GM19452 (cell line): ENCODE measurements around the gene NUDT6.
"Not testable (repeated sequence)": the region's sequence is repeated elsewhere in the genome, so short reads cannot be mapped to it uniquely, and the experiment has no call there.

Experiments used
- ATAC-seq: cut with Tn5 transposase; IDR thresholded peaks from one replicate; pipeline ENCODE4 v1.9.1; 2021; ENCODE audit not compliant: unreplicated experiment

NUDT6 gene

DNA sequence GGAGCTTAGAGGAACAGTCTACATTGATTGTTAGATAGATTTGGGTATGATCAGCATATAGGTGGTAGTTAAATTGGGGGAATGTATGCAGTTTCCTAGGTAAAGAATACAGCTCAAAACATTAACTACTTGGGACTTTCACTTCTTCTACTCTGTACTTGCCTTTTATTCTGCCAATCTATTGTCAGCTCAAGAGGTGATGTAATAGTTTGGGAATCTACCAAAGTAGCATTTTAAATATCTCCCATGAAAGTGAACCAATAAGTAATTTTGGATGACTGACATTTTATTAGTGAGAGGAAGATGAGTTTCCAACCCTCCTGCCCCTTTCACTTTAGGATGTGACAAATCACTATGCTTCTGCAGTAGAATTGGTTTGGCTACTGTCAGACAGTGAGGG is 43.4 kb downstream of the NUDT6 start:
- ATAC-seq, result no peak

DNA sequence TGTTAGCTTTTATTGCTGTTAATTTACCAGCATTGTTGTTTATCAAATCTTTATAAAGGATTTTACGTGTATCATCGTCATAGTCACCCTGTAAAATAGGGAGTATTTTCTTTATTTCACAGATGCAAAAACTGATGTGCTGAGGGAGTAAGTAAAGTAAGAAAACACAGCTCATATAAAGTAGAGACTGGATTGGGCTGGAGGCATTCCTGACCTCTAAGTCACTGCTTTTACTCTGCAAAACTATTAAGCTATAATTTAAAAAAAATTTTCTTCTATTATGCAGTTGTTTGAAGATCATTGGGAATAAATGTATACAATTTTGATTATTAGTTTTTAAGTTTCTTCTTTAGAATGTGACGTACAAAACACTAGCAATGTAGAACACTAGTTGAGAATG is 45.9 kb downstream of the NUDT6 start:
- no peak for ATAC-seq

DNA sequence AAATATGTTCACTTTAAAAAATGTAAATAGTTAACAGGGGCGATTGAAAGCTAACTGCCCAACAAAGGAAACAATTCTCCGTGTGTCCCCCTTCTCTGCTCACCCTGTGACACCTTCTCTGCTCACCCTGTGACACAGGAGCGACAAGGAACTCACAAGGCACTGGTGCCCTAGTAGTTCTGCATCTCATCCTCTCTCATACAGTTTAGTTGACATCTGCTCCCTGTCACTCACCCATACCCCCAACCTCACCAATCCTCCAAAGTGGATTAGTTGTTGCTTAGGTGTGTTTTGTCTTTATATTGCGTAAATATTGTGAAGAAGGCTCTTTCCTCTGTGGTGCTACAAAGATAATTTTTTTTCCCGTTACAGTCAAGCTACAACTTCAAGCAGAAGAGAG is 46.4 kb downstream of the NUDT6 start:
- no peak for ATAC-seq

DNA sequence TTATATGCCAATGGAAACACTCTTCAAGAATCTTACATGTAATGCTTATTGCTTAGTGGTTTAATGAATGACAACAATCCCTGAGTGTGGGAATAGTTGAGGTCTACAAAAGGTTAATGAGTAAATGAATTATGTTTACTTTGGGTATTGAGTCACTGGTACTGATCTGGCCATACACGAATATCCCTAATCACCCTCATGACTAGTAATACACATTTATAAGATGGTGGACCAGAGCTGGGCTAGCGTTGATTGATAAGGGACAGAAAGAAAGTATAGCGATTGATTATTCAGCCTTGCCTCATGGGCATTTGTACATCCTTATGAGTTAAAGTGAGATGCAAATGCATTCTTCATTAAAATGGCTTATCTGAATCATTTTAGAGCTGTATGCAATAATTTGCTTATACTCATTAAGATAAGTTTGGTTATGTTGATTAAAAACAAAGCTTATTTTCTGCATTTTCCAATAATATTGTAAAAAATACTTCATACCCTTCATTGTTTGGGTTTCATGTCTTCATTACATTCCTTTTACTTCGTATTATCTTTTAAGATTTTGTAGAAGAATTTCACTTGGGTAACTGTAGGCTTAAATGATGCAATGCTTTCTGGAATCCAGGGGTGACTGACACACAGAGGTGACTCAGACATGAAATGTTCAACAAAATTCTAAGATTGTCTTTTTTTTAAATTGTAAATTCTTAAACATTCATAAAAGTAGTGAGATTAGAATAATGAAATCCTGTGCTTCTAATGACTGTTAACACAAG is 48.4 kb downstream of the NUDT6 start:
- no peak for ATAC-seq

DNA sequence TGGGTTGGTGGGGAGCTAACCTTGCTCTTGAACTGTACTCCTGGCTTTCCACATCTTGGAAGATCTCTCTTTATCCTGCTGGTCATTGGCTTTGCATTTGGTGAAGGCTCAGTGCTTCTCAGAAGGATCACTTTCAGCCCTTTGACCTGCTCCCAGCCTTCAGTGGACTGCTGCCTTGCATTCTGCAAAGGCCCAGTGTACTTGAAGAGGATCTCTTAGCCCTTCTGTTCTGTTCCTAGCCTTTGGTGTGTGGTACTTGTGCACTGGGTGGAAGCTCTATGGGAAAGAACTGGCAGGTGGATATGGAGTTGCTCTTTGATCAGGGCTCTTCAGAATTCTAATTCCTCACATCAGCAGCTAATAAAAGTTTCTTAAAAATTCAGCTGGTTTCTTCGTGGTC is 49.3 kb downstream of the NUDT6 start:
- ATAC-seq, result no peak

DNA sequence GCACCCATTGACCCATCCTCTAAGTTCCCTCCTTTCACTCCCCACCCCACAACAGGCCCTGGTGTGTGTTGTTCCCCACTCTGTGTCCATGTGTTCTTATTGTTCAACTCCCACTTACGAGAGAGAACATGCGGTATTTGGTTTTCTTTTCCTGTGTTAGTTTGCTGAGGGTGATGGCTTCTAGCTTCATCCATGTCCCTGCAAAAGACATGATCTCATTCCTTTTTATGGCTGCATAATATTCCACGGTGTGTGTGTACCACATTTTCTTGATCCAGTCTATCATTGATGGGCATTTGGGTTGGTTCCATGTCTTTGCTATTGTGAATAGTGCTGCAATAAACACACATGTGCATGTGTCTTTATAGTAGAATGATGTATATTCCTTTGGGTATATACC is 54.2 kb downstream of the NUDT6 start:
- ATAC-seq, result not testable (repeated sequence)

DNA sequence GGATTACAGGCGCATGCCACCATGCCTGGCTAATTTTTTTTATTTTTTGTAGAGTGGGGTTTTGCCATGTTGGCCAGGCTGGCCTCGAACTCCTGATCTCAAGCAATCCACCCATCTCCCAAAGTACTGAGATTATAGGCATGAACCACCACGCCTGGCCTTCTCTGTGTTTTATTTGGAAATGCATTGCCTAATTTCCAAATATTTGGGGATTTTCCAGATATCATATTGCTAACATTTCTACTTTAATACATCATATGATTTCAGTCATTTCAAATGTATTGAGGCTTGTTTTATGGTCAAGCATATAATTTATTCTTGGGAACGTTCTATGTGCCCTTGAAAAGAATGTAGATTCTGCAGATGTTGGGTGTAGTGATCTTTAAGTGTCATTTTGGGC is 57.0 kb downstream of the NUDT6 start:
- ATAC-seq, result no peak

DNA sequence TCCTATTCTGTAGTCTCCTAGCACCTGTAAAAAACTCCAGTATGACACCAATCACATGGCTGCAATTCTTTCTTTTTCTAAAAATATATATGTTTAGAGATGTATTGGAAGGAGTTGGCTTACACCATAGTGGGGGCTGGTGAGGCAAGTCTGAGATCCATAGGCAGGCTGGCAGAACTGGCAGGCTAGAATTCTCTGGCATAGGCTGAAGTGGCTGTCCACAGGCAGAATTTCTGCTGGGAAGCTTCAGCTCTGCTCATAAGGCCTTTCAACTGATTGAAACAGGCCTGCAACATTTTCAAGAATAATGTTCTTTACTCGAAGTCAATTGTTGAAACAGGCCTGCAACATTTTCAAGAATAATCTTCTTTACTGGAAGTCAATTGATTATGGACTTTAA is 58.8 kb downstream of the NUDT6 start:
- ATAC-seq, result no peak

DNA sequence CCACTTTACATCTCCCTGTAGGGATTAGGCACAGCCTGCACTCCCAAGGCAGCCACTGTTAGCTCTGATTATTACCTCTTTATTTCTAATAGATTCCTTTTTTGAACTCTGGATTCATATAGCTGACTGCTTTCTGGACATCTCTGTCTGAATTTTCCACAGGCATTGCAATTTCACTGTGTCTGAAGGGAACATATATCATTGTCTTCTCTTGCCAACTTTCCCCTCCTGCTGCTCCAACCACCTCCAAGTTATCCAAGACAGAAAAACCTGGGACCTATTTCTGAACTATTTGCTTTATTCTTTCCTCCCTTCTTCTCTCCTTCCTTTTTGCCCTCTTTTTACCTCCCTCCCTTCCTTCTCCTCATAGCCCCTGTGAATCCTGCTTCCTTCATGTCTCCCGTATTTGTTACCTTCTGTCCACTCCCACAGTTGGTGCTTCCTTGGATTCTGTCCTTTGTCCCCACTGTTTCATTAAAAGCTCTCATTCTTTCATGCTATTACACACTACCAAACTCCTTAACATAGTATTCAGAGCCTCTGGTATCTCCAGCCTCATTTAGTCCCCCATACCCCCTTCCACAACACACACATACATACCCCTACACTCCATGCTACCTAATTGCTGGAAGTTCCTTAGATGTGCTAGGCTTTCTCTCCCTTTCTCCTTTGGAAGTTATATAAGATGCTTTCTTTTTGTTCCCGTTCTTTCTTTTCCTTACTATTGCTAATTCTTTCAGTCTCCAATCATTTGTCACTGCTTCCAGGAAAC is 61.0 kb downstream of the NUDT6 start:
- no peak for ATAC-seq

DNA sequence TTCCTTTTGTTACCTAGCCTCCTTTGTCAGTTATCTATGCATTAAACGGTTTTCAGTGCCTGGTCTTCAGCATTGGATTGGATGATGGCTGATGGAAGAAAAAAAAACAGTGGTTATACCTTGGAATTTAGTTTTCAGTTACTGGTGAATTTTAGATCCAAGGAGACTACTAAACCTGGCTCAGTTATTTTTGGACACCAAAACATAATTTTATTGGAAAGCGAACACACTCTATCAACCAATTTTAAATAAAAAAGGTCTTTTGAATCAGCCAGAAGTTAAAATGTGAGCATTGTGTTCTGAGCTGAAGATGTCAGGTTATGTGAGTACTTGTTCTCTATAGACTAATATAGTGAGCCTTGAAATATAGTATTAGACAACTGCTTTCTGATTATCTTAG is 63.7 kb downstream of the NUDT6 start:
- no peak for ATAC-seq

DNA sequence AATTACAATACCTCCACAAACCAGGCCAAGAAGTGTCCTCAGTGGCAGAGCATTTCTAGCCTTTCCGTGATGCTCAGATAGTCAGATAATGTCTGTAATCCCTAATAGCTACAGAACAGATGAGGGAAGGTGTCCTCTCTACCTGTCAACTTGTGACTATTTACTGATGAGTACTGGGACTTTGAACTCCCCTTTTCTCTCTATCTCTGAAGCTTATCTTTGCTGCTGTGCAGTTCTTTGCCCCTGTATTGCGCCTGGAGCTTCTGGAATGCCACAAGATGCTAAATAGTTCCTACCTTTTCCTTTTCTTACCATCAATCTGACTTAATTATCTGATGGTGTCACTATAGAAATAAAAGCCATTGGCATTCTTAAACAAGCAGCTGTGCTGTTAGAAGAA is 65.2 kb downstream of the NUDT6 start:
- ATAC-seq, result no peak

DNA sequence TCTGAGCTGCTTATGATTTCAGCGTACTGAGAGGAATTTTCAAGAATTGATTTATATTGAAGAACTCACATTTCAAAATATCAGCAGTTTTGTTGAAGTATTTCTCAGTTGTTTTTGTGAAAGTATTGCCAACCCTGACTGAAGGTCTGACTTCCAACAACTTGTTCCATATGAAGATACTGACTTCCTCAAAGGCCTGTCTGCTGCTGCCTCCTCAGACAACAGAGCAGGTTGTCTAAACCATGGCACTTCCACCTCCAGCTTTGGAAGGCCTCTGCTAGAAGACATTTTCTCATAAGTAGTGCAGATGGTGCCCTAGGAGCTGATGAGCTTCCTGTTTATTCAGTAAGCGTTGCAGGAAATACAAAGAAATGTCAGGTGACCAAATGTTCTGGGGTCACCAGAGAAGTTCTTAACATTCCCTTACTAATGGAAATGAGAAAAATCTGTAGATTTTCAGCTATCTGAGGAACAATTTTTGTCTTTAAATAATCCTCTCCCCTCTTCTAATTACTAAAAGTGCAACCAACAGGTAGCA is 67.0 kb downstream of the NUDT6 start:
- no peak for ATAC-seq

DNA sequence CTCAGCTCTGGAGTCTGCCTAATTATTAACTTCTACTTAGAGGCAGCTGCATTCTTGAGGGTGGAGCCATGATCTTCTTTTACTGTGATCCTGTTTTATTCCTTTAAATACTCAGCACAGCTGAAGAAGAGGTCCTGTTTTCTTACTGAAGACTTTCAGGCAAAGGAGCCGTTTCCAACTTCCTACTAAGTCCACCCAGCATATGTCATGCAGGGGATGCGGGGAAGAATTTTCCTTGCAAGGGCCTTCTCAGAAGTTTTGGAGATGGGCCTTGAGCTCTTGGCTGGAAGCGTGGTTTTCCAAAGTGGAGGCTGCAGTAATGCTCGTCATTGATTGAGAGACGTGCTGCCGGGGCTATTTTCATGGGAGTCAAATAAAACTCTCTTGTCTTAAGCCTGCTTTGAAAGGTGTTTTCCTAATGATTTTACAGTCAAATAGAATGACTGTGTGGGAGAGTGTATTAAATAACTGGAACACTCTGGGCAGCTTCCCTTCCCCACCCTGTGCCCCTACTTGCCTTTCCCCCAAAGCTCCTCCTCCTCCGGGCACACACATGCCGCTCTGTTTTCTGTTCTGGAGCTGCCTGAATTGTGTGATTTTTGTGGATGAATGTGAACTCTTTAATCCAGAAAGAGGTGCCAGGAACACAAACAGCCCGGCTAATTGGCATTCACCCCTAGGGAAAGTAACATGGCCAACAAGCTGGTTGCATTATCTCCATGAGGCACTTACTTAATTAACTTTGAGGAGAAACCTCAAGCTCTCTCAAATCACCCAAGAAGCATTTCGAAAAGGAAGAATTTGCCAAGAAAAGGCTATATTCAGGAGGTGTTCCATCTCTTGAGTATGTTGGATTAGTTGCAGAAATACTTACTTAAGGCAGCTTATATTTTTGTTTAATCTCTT is 67.7 kb downstream of the NUDT6 start:
- no peak for ATAC-seq

DNA sequence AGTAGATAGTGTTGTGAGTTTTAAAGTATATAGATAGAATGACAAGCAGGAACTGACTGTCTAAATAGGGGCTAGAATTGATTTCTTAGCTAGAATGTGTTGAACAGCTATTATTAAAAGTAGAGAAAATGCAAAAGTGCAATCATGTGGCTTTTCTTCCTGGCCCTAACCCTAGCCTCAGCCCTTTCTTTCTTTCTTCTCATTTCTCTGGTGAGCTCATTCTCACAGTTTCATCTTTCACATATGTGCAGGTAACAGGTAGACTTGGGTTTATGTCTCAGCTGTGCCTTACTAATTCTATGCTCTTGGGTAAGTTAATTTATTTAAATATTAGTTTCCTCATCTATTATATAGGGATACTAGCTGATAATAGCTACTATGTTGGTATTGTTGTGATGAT is 70.8 kb downstream of the NUDT6 start:
- ATAC-seq, result no peak

DNA sequence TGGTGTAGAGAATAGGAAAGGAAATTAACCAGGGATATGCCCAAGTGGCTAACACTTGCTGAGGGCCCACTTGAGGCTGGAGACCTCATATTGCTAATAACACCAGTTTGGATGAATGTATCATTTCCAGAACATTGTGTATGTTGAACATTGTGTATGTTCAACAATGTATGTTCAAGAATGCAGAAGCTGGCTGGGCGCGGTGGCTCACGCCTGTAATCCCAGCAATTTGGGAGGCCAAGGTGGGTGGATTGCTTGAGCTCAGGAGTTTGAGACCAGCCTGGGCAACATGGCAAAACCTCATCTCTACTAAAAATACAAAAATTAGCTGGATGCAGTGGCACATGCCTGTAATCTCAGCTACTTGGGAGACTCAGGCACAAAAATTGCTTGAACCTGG is 72.6 kb downstream of the NUDT6 start:
- not testable (repeated sequence) for ATAC-seq

DNA sequence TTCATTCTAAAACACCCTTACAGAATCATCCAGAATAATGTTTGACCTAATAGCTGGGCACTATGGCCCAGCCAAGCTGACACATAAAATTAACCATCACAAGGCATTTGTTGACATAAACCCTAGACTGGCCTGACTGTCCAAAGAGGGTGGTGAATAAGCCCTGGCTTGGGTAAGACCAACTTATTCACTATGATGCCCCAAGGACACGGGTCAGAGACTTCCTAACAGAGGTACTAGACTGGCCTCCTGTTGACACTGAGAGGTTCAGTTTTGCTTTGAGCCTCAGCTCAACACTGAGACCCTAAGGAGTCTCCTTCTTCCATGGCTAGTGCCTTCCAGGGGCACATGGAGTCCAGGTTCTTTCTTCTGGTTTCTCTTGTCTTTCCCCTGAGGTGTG is 74.5 kb downstream of the NUDT6 start:
- no peak for ATAC-seq

DNA sequence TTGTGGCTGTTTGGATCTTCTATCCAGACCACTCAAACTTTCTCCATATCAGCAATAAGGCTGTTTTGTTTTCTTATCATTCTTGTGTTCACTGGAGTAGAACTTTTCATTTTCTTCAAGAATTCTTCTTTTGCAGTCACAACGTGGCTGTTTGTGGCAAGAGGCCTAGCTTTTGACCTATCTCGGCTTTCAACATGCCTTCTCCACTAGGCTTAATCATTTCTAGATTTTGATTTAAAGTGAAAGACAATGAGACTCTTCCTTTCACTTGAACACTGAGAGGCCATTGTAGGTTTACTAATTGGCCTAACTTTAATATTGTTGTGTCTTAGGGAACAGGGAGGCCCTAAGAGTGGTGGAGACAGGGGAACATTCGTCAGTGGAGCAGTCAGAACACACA is 76.6 kb downstream of the NUDT6 start:
- ATAC-seq, result no peak

DNA sequence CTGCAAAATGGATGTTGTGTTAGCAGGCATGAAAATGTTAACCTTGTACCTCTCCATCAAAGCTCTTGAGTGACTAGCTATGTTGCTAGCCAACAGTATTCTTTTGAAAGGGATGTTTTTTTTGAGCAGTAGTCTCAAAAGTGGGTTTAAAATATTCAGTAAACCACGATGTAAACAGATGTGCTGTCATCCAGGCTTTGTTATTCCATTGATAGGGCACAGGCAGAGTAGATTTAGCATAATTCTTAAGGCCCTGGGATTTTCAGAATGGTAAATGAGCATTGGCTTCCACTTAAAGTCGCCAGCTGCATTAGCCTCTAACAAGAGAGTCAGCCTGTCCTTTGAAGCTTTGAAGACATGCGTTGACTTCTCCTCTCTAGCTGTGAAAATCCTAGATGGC is 77.3 kb downstream of the NUDT6 start:
- ATAC-seq, result no peak

DNA sequence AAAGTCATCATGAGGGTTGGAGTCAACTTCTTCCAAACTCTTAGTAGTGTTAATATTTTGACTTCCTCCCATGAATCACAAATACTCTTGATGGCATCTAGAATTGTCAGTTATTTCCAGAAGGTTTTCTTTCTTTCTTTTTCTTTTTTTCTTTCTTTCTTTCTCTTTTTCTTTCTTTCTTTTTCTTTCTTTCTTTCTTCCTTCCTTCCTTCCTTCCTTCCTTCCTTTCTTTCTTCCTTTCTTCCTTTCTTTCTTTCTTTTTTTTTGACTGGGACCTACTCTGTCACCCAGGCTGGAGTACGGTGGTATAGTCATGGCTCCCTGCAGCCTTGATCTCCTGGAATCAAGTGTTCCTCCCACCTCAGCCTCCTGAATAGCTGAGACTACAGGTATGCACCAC is 78.0 kb downstream of the NUDT6 start:
- ATAC-seq, result not testable (repeated sequence)

DNA sequence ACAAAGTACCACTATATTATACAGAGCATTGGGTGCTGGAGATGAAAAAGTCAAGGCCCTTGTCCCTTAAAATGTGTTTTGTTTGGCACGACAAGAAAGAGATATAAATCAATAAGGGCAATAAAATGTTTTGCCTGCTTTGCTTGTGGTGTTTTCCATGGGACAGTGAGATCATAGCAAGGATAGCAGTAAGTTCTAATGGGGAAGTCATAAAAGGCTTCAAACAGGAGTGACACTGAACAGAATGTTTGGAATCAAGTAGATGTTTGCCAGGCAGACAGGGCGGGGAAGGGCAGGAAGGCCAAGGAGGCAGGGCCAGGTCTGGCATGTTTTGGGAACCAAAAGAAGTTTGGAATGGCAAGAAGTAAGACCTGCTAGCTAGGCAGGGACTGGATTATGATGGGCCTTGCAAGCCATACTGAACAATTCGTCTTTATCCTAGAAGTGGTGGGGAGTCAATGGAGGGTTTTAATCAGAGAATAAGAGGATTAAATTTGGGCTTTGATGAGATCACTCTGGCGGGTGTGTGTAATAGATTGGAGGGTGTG is 79.3 kb downstream of the NUDT6 start:
- no peak for ATAC-seq
